Suppressor macrophage (primary cell): ENCODE measurements around the gene ANXA10.
"Not testable (repeated sequence)": the region's sequence is repeated elsewhere in the genome, so short reads cannot be mapped to it uniquely, and the experiment has no call there.

Experiments used
- DNase-seq, 4 experiments: peaks; one replicate each; pipeline ENCODE4 v3.0.0-alpha.2; 2020 to 2022
- total RNA-seq, 17 experiments: gene quantifications; one replicate each; lab custom pipeline; 2026; ENCODE audit warnings: mixed read lengths in 6 of 17, inconsistent platforms in 3 of 17; lab: John Stamatoyannopoulos, UW

ANXA10 gene
- total RNA-seq = 0 to 2.0 (median 0) reads per million in 17 experiments

- no peak for DNase-seq
These were observed at the start of gene ANXA10 for GRCh38 chr4:168092176-168092712. Gene ANXA10 (plus strand): TSS chr4:168092537. CDS start chr4:168092701, 164 bp downstream.

- DNase-seq = no peak
These were observed 47.0 kb upstream of the ANXA10 start for GRCh38 chr4:168045354-168045753.

GRCh38 chr4:168050002-168050401 is 42.3 kb upstream of the ANXA10 start:
- no peak for DNase-seq

- no peak for DNase-seq
These were observed 40.8 kb upstream of the ANXA10 start for GRCh38 chr4:168051526-168051925.

GRCh38 chr4:168057412-168057811 is 34.9 kb upstream of the ANXA10 start:
- DNase-seq = no peak

- no peak for DNase-seq
These were observed 33.1 kb upstream of the ANXA10 start for GRCh38 chr4:168059251-168059650.

GRCh38 chr4:168063031-168063430 is 29.3 kb upstream of the ANXA10 start:
- DNase-seq = no peak

- DNase-seq = no peak
These were observed 21.4 kb upstream of the ANXA10 start for GRCh38 chr4:168070903-168071302.

GRCh38 chr4:168071304-168071703 is 21.0 kb upstream of the ANXA10 start:
- DNase-seq = no peak

GRCh38 chr4:168074861-168075260 is 17.5 kb upstream of the ANXA10 start:
- no peak for DNase-seq

GRCh38 chr4:168076989-168077725 is 15.2 kb upstream of the ANXA10 start:
- DNase-seq = peak; percentile 52 to 73 (median 59)

GRCh38 chr4:168077726-168078239 is 14.6 kb upstream of the ANXA10 start:
- no peak for DNase-seq

GRCh38 chr4:168082379-168082778 is 10.0 kb upstream of the ANXA10 start:
- DNase-seq = no peak

- DNase-seq = no peak
These were observed 3.6 kb downstream of the ANXA10 start for GRCh38 chr4:168095776-168096406.

GRCh38 chr4:168096407-168096784 is 4.1 kb downstream of the ANXA10 start:
- DNase-seq = no peak

- no peak for DNase-seq
These were observed 4.8 kb downstream of the ANXA10 start for GRCh38 chr4:168097161-168097560.

GRCh38 chr4:168098248-168098717 is 5.9 kb downstream of the ANXA10 start:
- no peak for DNase-seq

- no peak for DNase-seq
These were observed 6.9 kb downstream of the ANXA10 start for GRCh38 chr4:168099195-168099594.

- DNase-seq = no peak
These were observed 8.7 kb downstream of the ANXA10 start for GRCh38 chr4:168101026-168101425.

GRCh38 chr4:168102403-168102802 is 10.1 kb downstream of the ANXA10 start:
- DNase-seq = no peak

- DNase-seq = no peak
These were observed 17.2 kb downstream of the ANXA10 start for GRCh38 chr4:168109527-168109926.

GRCh38 chr4:168113059-168113458 is 20.7 kb downstream of the ANXA10 start:
- DNase-seq = not testable (repeated sequence)

- peak; percentile 5 to 61 (median 31) for DNase-seq
These were observed 25.8 kb downstream of the ANXA10 start for GRCh38 chr4:168118116-168118655.
